HG02623 (cell line): ENCODE measurements around the gene CRYZL1.
"Not testable (repeated sequence)": the region's sequence is repeated elsewhere in the genome, so short reads cannot be mapped to it uniquely, and the experiment has no call there.

Experiments used
- ATAC-seq: cut with Tn5 transposase; IDR thresholded peaks from one replicate; pipeline ENCODE4 v1.9.1; 2021; ENCODE audit warnings: moderate library complexity; ENCODE audit not compliant: unreplicated experiment

The CRYZL1 gene

GRCh38 chr21:33641352-33642026 lies at the start of gene CRYZL1:
Gene CRYZL1 (minus strand): TSS chr21:33641741. CDS start chr21:33631551, 10,190 bp downstream.
- ATAC-seq: peak; percentile 85

DNA sequence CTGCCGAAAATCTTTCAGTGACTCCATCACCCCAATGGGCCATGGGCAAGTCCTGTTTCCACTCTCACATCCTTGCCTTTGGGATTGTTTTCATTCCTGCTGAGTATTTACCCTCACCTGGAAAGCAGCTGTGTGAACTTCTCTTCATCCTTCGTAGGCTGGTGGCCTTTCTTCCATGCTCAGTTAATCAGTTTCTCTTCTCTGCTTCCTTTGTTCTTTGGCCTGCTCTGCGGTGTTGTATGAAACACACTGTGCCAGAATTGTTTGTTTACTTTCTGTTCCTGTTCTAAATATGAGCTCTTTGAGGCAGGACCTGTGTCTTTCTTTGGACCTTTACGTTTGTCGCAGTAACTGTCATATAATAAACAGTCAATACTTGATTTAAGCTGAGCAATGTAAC lies 49.3 kb upstream of the CRYZL1 start:
- ATAC-seq: no peak

- ATAC-seq: no peak
Measured at GRCh38 chr21:33688353-33688752, 46.8 kb upstream of the CRYZL1 start.

DNA sequence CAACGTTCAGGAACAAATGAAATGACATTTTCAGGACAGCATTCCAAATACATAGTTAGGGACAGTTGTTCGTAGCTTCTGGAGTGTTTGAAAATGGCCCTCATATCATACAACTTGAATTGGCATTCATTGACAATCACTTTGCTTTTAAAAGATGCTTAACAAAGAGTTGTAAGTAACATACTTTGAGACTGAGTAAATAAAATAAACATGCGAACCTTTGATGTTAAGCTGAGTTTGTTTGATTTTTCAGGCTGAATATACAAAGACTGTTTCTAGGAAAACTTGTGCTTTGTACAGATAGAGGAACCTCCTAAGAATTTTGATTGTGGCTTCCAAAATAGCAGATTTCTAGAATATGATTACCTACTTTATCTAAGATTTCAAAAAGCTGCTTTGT lies 46.1 kb upstream of the CRYZL1 start:
- ATAC-seq: no peak

GRCh38 chr21:33686386-33686785 lies 44.8 kb upstream of the CRYZL1 start:
- ATAC-seq: no peak

DNA sequence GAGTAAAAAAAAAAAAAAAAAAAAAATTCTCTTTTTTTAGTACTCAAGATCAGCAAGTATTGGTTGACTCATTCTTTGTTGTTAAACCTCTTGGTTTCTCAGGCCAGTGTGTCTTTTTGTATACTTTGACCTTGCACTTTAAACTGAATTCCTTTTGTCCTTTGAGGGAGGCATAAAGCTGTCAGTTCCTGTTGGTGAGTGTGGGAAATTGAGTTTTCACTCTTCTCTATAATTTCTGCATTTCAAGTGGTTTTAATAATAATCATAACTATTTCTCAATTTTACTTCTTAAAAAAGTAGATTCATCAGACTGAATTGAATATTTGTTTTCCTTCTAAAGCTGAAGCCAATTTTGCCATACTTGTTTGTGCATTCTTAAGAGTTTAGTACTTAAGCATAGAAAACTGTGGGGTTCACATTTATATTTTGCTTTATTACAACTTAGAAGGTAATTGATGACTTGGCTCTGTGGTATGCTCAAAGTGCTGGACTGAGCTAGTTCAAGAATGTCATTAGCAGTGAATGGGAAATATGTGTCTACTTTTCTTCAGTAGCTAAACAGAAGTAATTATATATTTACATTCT lies 44.2 kb upstream of the CRYZL1 start:
- ATAC-seq: no peak

- ATAC-seq: no peak
Measured at GRCh38 chr21:33684923-33685560, 43.5 kb upstream of the CRYZL1 start.

- no peak for ATAC-seq
Measured at GRCh38 chr21:33684068-33684467, 42.5 kb upstream of the CRYZL1 start.

- no peak for ATAC-seq
Measured at GRCh38 chr21:33682992-33683627, 41.6 kb upstream of the CRYZL1 start.

- no peak for ATAC-seq
Measured at GRCh38 chr21:33680870-33681269, 39.3 kb upstream of the CRYZL1 start.

GRCh38 chr21:33677450-33677849 lies 35.9 kb upstream of the CRYZL1 start:
- no peak for ATAC-seq

DNA sequence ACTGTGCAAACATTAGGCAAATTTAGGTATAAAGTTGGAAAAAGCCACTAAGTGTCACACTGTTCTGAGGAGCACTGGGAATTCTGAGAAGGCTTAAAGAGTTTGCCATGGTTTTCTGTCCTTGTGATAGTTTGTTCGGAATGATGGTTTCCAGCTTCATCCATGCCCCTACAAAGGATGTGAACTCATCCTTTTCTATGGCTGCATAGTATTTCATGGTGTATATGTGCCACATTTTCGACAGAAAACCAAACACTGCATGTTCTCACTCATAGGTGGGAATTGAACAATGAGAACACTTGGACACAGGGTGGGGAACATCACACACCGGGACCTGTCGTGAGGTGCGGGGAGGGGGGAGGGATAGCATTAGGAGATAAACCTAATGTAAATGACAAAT lies 35.1 kb upstream of the CRYZL1 start:
- not testable (repeated sequence) for ATAC-seq

GRCh38 chr21:33674226-33674625 lies 32.7 kb upstream of the CRYZL1 start:
- ATAC-seq: no peak

- no peak for ATAC-seq
Measured at GRCh38 chr21:33673473-33673872, 31.9 kb upstream of the CRYZL1 start.

DNA sequence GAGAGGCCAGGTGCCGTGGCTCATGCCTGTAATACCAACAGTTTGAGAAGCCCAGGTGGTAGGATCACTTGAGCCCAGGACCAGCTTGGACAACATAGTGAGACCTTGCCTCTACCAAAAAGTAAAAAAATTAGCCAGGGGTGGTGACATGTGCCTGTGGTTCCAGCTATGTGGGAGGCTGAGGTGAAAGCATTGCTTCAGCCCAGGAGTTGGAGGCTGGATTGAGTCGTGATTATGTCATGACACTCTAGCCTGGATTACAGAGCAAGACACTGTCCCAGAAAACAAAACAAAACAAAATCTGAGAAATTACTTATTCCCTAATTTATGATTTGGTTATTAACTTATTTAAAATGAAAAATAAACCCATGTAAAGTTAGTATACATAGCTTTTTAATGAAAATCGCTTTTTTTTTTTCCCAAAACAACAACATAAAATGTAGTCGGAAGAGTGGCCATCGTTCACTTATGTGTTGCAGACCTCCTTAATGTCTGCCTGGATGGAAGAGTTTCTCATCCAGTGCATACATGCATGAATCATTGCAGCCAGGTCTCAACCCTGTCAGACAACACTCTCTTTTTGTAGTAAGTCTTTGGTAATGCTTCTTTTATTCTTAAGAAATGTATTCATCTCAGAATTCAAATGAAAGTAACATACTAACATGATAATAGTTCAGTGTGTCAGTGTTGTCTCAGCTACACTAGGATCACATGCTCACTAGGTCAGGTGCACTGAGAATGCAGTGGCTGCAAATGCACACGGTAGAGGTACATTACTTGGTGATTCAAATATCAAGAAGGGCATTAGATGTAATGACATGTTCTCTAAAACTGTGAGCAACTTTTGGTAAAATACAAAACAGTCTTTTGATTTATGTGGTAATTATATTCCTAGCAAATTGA lies 28.8 kb upstream of the CRYZL1 start:
- ATAC-seq: no peak

- ATAC-seq: no peak
Measured at GRCh38 chr21:33668620-33669019, 27.1 kb upstream of the CRYZL1 start.

GRCh38 chr21:33668180-33668579 lies 26.6 kb upstream of the CRYZL1 start:
- no peak for ATAC-seq

GRCh38 chr21:33667636-33668035 lies 26.1 kb upstream of the CRYZL1 start:
- ATAC-seq: no peak

GRCh38 chr21:33666153-33666552 lies 24.6 kb upstream of the CRYZL1 start:
- ATAC-seq: no peak

DNA sequence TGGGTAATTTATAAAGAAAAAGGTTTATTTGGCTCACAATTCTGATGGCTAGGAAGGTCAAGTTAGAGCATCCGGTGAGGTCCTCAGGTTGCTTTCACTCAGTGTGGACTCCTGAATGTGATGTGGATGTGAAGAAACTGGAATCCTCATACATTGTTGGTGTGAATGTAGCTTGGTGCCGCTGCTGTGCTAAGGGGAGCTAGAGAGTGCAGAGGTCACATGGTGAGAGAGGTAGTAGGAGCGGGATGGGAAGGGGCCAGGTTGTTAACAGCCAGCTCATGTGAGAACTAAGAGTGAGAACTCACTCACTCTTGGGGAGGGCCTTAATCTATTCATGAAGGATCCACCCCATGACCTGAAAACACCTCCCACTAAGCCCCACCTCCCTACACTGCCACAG lies 22.6 kb upstream of the CRYZL1 start:
- ATAC-seq: no peak

DNA sequence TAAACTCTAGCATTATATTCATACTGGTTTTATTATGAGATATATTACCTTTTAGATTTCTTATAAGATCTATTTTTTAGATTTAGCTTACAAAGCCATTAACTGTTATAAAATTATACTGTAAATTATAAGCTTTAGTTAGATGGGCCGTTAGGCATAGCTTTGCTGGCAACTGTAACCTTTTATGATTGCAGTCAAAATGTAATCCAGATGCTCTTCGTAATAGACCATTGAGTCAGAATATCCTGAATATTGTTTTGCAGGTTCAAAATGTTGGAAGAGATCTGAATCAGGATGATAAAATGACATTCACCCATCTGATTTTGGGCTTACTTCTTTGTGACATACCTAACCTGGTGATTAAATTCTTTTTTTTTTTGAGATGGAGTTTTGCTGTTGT lies 21.7 kb upstream of the CRYZL1 start:
- ATAC-seq: no peak
